ENCODE results near the gene STARD3NL.

DNA sequence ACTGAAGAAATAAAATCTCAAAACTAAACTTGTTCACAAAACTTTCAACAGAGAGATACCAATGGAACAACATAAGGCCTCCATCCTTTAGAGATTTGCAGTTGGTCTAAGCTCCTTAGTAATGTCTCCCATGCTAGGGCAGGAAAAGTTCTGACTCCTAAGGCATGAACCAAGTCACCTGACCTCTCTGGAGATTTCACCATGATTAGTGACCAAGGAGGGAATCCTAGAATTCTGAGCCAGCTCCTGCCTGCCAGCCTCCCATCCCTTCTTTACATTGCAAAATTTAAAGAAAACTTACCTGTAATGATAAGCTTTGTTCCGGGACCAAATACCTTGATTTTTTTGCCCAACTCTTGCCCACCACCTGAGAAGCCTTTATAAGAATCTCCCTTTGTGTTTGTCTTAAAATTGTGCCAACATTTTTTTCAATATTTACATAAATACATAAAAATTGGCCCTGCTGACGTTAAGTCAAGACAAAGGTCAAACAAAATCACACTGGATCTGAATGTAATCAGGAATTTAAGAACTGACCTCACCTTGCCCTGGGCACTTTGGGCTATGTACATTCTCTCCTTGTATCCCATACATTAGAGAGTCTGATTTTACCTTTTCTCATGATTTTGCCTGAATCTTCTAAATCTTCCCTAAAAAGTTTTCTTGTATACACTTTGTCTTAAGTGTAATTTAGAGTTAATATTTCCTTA lies 95.4 kb downstream of the STARD3NL start, which contains the start of gene TARP:
- TF ChIP-seq, protein P1, sequence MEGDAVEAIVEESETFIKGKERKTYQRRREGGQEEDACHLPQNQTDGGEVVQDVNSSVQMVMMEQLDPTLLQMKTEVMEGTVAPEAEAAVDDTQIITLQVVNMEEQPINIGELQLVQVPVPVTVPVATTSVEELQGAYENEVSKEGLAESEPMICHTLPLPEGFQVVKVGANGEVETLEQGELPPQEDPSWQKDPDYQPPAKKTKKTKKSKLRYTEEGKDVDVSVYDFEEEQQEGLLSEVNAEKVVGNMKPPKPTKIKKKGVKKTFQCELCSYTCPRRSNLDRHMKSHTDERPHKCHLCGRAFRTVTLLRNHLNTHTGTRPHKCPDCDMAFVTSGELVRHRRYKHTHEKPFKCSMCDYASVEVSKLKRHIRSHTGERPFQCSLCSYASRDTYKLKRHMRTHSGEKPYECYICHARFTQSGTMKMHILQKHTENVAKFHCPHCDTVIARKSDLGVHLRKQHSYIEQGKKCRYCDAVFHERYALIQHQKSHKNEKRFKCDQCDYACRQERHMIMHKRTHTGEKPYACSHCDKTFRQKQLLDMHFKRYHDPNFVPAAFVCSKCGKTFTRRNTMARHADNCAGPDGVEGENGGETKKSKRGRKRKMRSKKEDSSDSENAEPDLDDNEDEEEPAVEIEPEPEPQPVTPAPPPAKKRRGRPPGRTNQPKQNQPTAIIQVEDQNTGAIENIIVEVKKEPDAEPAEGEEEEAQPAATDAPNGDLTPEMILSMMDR (IDR thresholded peaks at IDR 0.05; ENCODE audit: poor library complexity, severe bottlenecking) = no peak
- no peak for TF ChIP-seq TAF1 (IDR thresholded peaks at IDR 0.05; ENCODE audit: low read depth)

Measured in neural cell (in vitro differentiated cells).